IPS-NIHi7 (cell line): ENCODE data around the gene MLLT6.
A peak's percentile ranks its signal among the peaks of the same experiment; 100 is the strongest.
"Not testable (repeated sequence)": the region's sequence is repeated elsewhere in the genome, so short reads cannot be mapped to it uniquely, and the experiment has no call there.

Experiments used
- DNase-seq: peaks from one replicate; pipeline ENCODE4 v3.0.0; 2012; ENCODE audit warnings: mixed read lengths; ENCODE audit errors: extremely low spot score

Gene MLLT6

DNA sequence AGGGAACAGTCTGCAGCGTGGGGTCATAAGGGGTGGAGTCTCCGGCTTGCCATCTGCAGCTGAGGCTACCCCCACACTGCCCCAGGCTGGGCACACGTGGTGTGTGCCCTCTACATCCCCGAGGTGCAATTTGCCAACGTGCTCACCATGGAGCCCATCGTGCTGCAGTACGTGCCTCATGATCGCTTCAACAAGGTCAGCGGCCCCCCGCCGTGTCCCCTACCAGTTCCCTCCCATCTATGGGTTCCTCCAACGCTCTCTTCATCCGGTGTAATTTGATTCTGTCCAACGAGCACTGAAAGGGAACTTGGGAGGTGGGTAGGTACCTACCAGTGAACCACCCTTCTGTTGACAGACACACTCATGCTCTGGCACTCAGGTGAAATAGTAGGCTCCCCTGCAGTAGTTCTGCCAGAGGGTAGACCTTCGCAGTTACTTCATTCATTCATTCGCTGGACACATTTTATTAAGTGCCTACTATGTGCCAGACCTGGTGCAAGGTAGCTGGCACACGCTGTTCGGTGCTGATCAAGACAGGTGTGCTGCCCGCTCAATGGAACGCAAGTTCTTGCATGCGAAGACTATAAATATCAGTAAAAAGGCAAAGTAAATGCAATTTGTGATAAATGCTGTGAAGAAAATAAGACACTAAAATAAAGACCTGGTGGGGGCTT, 2.7 kb downstream of the MLLT6 start:
- DNase-seq, result no peak

DNA sequence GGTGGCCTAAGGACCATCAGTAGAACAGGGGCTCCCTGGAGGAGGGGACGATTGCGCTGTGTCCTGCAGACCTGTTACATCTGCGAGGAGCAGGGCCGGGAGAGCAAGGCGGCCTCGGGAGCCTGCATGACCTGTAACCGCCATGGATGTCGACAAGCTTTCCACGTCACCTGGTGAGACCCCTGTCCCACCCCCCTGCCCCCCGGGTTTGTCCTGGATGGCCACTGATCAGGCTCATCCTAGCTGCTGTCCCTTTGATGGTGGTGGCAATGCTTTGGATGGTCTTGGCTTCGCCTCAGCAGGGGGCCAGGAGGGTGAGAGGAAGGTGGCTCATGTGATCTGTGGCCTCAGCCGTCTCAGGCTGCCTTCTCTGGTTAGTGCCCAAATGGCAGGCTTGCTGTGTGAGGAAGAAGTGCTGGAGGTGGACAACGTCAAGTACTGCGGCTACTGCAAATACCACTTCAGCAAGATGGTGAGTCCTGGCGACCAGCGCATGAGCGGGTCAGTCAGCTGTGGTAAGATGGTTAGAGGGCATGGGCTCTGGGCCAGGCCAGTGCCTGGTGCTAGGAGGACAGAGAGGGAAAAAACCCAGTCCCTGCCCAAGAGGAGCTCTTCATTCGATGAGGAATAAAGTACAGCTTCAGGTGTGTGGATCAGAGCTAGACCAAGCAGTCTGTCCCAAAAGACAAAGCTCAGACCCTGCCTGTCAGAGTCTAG, 4.2 kb downstream of the MLLT6 start:
- no peak for DNase-seq

DNA sequence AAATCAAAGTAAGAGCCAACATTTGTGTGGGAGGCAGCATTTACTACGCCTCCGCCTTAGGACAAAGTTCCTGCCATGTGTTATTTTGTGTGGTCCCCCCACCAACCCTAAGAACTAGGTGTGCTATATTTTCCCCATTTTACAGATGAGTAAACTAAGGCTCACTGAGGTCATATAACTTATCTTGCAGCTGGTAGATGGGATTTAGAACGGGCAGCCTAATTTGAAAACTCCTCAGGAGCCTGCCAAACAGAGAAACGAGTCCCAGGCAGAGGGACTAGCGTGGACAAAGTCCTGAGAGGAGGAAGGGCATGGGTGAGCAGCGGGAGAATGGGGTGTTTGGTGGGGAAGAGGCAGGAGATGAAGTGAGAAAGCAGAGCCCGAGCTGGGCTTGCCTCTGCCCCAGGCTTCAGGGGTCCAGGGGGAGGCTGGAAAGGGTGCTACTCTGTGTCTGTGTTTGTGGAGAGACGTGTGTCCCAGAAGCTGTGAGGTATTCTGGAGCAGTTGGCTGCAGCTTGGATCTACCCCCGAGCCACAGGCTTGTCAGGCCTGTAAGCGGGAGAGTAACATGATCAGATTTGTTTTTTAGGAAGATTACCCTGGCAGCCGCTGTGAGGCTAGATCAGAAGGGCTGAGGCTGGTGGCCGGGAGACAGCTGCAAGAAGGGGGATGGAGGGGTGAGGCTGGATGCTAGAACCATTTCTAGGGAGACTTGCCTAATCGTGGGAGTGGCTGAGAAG, 5.0 kb downstream of the MLLT6 start:
- no peak for DNase-seq

DNA sequence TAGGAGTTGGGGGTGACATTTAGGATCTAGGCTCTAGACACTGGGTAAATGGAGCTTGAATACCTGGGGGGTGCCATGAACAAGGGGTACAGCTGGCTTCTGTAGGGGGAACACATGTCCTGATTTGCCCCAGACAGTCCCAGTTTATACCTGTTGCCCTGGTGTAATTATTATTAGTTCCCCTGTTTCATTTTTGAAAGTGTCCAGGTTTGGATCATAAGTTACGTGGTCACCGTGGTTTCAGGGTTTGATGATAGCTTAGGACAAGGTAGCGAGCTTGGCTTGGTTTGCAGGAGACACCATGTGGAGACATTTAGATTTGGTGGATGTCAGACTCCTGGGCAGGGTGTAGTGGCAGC, 5.5 kb downstream of the MLLT6 start:
- DNase-seq, result no peak

DNA sequence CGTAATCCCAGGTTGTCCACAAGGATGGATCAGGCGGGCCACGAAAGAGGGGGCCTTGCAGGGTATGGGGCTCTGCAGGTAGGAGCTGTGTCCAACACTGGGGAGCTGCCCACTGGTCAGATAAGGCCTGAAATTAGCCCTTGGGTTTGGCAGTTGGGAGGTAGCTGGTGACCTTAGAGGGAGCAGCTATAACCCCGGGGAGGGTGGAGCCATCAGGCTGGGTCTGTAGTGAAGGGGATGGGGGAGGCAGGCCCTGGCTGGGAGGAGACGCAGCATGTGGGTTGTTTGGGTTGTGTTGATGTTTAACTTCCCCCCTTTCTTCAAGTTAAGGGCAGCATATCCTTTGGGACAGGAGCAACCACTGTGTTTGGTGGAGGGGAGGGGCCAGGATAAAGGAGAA, 5.9 kb downstream of the MLLT6 start:
- DNase-seq, result no peak

DNA sequence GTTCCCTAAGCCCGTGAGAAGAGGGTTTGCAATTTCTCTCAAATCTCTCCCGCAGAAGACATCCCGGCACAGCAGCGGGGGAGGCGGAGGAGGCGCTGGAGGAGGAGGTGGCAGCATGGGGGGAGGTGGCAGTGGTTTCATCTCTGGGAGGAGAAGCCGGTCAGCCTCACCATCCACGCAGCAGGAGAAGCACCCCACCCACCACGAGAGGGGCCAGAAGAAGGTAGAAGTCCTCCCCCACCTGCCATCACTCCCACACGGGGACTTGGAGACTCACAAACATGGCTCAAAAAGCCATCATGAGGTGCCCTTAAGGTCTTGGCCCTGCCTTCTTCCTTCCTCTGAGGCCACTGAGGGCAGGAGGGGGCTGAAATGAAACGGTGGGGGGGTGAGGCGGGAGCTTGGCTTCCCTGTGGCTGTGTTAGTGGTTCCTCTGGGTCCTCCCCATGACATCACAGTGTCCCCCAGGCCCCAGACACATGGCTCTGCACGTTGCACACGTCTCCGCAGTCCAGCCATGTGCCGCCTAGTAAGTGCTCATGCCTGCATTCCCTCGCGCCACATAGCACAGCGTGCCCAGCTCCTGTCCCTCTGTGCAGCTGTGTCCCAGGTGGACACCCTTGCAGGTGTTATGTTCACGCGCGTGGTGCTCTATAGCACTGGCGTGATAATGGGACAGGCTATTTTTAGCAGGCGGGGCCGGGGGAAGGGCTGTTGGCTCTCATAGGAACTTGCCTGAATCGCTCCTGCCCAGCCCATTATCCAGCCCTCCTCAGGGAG, 6.9 kb downstream of the MLLT6 start:
- DNase-seq, result no peak

DNA sequence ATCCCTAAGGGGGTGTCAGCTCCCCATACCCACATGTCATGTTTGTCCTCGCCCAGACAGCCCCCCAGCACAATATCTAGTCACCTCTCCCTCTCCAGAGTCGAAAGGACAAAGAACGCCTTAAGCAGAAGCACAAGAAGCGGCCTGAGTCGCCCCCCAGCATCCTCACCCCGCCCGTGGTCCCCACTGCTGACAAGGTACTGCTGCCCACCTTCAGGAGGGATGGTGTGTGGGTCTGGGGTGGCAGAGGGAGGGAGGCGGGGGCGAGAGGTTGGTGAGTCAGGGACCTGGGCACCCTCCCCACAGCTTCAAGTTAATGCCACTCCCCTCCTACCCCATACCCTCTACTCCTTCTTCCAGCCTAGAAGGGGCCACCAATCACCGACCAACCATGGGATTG, 7.5 kb downstream of the MLLT6 start:
- DNase-seq, result no peak

DNA sequence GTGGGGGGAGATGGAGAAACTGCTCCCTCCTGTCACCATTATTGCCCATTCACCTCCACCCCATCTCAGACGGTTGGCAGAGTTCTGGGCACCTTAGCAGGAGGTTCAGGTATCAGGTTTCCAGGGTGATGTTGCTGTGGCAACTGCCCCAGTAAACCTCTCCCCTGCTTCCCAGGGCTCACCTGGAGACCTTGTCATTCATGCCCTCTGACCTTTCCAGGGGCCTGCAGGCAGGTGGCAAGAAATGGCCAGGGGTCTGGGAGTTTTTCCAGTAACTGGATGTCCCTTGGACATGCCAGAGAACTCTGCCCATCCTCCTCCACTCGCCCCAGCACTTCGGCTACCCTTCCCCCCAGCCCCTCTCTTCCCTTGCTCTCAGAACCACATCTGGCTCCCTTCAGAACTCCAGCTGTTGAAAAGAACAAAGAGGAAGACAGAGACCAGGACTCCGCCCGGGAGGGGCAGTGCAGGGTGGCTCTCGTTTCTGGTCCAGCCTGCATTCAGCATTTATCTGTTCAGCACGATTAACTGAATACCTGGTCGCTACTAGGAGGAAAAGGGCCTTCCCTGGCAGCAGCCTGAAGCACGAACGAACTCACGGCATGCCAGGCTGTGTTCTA, 8.5 kb downstream of the MLLT6 start:
- DNase-seq, result no peak

DNA sequence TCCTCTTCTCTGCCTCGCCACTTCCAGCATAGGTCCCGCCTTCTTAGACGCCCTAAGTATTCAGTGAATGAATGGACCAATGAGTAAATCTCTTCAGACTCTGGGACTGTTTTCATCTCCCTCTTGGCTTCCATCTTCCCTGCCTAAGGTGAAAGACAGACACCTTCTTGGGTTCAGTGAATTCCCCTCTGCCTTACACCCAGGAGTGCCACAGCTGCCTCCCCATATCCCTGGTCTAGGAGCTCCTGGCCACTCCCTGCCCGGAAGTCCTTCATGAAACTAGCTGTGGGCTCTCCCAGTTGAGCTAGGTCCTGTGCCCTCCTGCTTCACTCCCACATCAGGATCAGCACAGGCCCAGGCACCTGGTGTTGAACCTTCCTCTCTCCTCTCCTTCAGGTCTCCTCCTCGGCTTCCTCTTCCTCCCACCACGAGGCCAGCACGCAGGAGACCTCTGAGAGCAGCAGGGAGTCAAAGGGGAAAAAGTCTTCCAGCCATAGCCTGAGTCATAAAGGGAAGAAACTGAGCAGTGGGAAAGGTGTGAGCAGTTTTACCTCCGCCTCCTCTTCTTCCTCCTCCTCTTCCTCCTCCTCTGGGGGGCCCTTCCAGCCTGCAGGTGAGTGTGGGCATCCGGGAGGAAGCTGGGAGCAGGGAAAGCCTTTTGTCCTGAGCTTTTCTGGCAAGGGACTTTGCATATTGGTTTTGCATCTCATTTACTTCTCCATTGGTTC, 10.3 kb downstream of the MLLT6 start:
- no peak for DNase-seq

DNA sequence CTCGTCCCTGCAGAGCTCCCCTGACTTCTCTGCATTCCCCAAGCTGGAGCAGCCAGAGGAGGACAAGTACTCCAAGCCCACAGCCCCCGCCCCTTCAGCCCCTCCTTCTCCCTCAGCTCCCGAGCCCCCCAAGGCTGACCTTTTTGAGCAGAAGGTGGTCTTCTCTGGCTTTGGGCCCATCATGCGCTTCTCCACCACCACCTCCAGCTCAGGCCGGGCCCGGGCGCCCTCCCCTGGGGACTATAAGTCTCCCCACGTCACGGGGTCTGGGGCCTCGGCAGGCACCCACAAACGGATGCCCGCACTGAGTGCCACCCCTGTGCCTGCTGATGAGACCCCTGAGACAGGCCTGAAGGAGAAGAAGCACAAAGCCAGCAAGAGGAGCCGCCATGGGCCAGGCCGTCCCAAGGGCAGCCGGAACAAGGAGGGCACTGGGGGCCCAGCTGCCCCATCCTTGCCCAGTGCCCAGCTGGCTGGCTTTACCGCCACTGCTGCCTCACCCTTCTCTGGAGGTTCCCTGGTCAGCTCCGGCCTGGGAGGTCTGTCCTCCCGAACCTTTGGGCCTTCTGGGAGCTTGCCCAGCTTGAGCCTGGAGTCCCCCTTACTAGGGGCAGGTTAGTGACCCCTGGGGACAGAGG, 11.4 kb downstream of the MLLT6 start:
- DNase-seq, result no peak

DNA sequence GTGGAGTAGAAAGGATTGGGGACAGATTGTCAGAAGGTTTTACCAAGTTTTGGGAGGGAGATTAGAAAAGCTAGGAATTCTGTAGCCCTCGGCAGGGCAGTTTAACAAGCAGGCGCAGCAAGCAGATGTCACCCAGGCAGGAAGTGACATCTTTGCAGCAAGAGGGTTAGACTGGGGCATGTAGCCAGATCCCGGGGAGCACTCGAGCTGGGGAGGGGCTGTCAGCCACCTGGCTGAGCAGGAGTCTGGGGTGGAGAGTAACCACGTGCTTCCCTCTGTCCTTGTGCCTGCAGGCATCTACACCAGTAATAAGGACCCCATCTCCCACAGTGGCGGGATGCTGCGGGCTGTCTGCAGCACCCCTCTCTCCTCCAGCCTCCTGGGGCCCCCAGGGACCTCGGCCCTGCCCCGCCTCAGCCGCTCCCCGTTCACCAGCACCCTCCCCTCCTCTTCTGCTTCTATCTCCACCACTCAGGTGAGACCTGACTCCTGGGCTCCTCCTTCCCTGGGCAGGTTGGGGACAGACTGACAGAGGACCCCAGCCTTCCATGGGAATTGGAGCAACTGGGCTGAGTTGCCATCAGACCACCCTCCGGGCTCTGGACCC, 12.2 kb downstream of the MLLT6 start:
- no peak for DNase-seq

DNA sequence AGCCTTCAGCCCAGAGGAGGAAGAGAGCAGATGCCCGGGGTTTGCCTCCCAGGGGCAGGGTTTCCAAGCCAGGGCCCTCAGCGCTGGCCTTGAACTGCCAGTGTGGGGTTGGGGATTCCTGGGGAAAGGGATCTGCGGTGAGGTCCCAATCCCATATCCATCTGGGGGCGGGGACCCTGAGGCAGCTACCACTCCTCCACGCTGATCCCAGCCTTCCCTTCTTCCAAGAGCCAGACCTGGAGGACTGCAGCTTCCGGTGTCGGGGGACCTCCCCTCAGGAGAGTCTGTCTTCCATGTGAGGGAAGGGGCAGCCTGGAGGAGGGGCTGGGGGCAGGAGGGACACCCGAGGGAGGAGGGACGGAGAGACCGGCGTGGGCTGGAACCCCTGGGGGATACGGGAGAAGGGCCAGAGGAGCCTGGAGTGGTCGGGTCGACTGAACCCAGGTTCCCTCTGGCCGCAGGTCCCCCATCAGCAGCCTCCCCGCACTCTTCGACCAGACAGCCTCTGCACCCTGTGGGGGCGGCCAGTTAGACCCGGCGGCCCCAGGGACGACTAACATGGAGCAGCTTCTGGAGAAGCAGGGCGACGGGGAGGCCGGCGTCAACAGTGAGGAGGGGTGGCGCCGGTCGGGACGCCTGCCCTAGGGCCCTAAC, 14.3 kb downstream of the MLLT6 start:
- peak; percentile 63 for DNase-seq

DNA sequence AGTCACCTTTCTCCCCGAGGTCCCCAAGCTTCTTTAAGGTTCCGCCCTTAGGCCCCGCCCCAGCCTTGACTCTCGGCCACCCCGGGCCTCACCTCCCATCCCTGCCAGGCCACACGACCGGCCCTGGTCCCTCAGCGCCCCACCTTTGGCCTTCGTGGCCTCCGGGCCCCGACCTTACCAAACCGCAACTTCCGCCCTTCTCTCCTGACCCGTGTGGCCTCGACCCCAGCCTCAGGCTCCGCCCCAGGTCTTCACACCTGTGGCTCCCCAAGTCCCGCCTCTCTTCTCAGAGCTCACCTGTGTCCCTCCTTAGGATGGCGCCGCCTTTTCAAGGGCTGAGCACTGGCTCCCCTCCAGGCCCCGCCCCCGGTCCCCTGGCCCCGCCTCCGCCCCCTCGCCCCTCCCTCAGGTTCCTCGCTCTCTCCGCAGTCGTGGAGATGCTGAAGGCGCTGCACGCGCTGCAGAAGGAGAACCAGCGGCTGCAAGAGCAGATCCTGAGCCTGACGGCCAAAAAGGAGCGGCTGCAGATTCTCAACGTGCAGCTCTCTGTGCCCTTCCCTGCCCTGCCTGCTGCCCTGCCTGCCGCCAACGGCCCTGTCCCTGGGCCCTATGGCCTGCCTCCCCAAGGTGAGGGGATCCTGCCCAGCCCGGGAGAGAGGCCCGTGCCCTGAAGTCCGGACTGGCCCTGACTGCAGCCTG, 15.0 kb downstream of the MLLT6 start:
- DNase-seq, result peak; percentile 84

DNA sequence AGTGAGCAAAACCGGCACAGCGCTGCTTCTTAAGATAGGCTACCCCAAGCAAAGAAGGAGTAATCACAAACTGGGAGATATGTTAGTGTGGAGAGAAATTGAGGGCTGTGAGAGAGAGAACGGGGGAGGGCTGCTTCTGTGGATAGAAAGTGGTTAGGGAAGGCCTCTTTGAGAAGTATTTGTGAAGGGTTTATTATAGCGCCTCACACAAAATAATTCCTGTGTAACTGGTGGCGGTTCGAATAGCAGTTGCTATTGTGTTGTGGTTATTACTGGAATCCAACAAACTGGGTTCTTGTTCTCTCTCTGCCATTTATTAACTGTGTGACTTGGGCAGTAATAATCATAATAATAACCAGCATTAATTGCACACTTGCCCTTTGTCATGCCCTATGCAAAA, 15.9 kb downstream of the MLLT6 start:
- no peak for DNase-seq

DNA sequence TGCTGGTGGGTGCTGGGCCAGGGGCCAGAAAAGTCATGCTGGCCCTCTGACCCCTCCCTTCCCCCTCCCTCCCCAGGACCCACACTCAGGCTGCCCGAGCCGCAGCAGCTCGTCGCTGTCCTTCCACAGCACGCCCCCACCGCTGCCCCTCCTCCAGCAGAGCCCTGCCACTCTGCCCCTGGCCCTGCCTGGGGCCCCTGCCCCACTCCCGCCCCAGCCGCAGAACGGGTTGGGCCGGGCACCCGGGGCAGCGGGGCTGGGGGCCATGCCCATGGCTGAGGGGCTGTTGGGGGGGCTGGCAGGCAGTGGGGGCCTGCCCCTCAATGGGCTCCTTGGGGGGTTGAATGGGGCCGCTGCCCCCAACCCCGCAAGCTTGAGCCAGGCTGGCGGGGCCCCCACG, 16.7 kb downstream of the MLLT6 start:
- DNase-seq, result no peak

DNA sequence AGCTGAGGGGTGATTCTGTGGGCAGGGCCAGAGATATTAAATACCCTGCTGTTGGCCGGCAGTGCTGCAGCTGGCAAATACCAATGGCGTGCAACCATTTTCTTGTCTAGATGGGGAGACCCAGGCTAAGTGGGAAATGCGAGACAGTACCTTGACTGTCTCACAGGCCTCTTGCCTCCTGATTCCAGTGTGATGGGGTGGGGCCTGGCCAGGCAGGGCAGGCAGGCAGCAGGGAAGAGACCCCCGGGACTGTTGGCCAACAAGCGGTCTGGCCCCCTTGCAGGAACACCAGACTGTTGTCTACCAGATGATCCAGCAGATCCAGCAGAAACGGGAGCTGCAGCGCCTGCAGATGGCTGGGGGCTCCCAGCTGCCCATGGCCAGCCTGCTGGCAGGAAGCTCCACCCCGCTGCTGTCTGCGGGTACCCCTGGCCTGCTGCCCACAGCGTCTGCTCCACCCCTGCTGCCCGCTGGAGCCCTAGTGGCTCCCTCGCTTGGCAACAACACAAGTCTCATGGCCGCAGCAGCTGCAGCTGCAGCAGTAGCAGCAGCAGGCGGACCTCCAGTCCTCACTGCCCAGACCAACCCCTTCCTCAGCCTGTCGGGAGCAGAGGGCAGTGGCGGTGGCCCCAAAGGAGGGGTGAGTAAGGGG, 19.4 kb downstream of the MLLT6 start:
- no peak for DNase-seq

DNA sequence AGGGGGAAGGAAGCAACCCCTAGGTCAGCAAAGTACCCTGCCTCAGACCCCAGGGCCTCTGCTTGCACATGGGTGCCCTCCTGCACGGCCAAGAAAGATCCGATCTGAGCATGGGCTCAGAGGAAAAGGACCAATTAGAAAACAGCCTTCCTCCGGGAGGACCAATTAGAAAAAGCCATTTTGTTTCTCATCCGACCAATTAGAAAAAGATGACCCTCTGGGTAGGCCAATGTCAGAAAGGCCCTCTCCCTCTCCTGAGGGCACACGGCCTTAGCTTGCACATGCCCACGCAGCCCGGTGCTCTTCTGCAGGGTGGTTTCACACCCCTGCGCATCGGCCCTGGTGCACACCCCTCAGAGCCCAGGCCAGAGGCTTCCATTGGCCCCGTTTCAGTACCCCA, 20.0 kb downstream of the MLLT6 start:
- DNase-seq, result no peak

DNA sequence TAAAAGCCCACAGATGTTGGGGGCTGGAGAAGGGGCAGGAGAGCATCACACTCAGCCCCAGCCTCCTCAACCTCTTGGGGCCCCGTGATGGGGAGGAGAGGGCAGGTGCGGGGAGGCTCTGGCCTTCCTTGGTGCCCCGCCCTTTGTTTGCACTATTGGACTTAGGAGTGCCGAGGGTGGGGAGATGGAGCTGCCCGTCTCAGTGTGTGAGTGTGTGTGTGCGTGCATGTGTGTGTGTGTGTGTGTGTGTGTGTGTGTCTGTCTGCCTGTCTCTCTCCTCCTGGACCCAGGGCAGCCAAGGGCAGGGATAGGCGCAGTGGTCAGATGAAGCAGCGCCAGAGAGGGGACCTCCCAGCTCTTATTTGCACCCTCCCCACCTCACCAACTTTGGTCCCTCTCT, 21.1 kb downstream of the MLLT6 start:
- not testable (repeated sequence) for DNase-seq

DNA sequence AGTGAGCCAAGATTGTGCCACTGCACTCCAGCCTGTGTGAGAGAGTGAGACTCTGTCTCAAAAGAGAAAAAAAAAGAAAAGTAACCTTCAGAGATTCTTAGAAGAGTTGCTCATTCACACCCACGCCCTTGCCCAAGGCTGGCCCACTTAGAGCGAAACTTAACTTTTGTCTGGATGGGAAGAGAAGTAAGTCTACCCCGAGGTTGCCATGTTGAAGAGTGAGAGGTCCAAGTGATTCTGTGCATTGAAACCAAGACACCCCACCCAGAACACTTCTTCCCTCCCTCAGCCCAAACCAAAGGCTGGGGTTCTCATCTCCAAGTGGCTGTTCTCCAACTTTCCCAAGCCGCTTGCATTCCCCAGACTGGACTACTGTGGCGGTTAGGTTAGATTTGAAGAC, 22.7 kb downstream of the MLLT6 start:
- DNase-seq, result no peak
